ENCODE results near the gene SVOP.

DNA sequence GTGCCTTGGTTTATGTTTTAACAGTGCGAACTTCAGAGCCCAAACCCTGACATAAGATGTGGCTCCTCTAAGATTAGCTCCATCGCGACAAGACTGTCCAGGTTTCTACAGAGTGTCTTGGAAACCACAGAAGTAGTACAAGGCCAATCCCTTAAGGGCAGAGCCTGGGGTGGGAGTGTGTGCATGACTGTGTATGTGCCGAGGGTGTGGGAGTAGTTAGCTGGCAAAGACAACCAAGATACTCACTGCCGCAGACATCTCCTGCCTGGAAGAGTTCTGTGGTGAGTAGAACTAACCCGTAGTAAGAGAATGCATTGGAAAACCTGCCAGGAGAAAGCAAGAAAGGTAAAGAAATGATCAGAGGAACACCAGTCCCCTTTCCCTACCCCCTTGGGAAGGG, 86.9 kb downstream of the SVOP start:
- TF ChIP-seq CTCF (IDR thresholded peaks at IDR 0.05; ENCODE audit: low read depth, low read length) (no peak), EZH2phosphoT487 (IDR thresholded peaks at IDR 0.05; ENCODE audit: low read depth) (no peak)
